Measurements from ENCODE around the gene COL3A1.

The COL3A1 gene

GRCh38 chr2:188976545-188977268, 2.5 kb downstream of the COL3A1 start:
- no peak for DNase-seq

GRCh38 chr2:188977317-188977716, 3.1 kb downstream of the COL3A1 start:
- DNase-seq = no peak

GRCh38 chr2:188978291-188979081, 4.3 kb downstream of the COL3A1 start:
- DNase-seq = no peak

- no peak for DNase-seq
These were observed 5.3 kb downstream of the COL3A1 start for GRCh38 chr2:188979187-188980114.

GRCh38 chr2:188983427-188984064, 9.4 kb downstream of the COL3A1 start:
- no peak for DNase-seq

- DNase-seq = no peak
These were observed 9.9 kb downstream of the COL3A1 start for GRCh38 chr2:188984065-188984491.

GRCh38 chr2:188984680-188985079, 10.5 kb downstream of the COL3A1 start:
- no peak for DNase-seq

- no peak for DNase-seq
These were observed 12.7 kb downstream of the COL3A1 start for GRCh38 chr2:188986839-188987238.

GRCh38 chr2:188993247-188993646, 19.1 kb downstream of the COL3A1 start:
- no peak for DNase-seq

- no peak for DNase-seq
These were observed 23.1 kb downstream of the COL3A1 start for GRCh38 chr2:188997263-188997662.

- no peak for DNase-seq
These were observed 26.0 kb downstream of the COL3A1 start for GRCh38 chr2:189000221-189000620.

- DNase-seq = no peak
These were observed 27.9 kb downstream of the COL3A1 start for GRCh38 chr2:189002079-189002478.

GRCh38 chr2:189008555-189009262, 34.5 kb downstream of the COL3A1 start:
- no peak for DNase-seq

- no peak for DNase-seq
These were observed 36.4 kb downstream of the COL3A1 start for GRCh38 chr2:189010536-189010935.

GRCh38 chr2:189012351-189012750, 38.2 kb downstream of the COL3A1 start:
- DNase-seq = no peak

GRCh38 chr2:189013031-189013430, 38.9 kb downstream of the COL3A1 start:
- no peak for DNase-seq

- no peak for DNase-seq
These were observed 39.7 kb downstream of the COL3A1 start for GRCh38 chr2:189013671-189014448.

- no peak for DNase-seq
These were observed 40.4 kb downstream of the COL3A1 start for GRCh38 chr2:189014449-189015138.

GRCh38 chr2:189015359-189015758, 41.2 kb downstream of the COL3A1 start:
- no peak for DNase-seq

- no peak for DNase-seq
These were observed 42.2 kb downstream of the COL3A1 start for GRCh38 chr2:189016311-189016861.
